Mesenchymal stem cell (in vitro differentiated cells and primary cell): Measurements from ENCODE around the gene SPRTN.

Experiments
- DNase-seq: peaks from one replicate; pipeline ENCODE4 v3.0.0-alpha.2; 2013
- H2AFZ ChIP-seq: one replicate; pipeline ENCODE4 v1.6.1; 2013; ENCODE audit warnings: low read depth, mild to moderate bottlenecking, control low read depth, inconsistent platforms, low read length, moderate library complexity
- H2AK5ac ChIP-seq: 2 replicates; pipeline ENCODE4 v1.6.1; 2013; ENCODE audit warnings: low read length, moderate library complexity, mild to moderate bottlenecking, inconsistent platforms; ENCODE audit not compliant: severe bottlenecking
- H2BK120ac ChIP-seq: one replicate; pipeline ENCODE4 v1.6.1; 2013; ENCODE audit warnings: low read depth, mild to moderate bottlenecking, inconsistent platforms, low read length, moderate library complexity
- H2BK12ac ChIP-seq, 2 experiments: one replicate each; pipeline ENCODE4 v1.6.1; 2013; ENCODE audit warnings: inconsistent platforms in 2 of 2, low read length in 2 of 2, mild to moderate bottlenecking in 2 of 2, moderate library complexity in 2 of 2, control low read depth in 1 of 2
- H2BK15ac ChIP-seq: one replicate; pipeline ENCODE4 v1.6.1; 2013; ENCODE audit warnings: mild to moderate bottlenecking, low read depth, inconsistent platforms; ENCODE audit not compliant: poor library complexity, severe bottlenecking
- H2BK5ac ChIP-seq: 2 replicates; pipeline ENCODE4 v1.6.1; 2013; ENCODE audit warnings: low read depth, mild to moderate bottlenecking, low read length, control low read depth, inconsistent platforms; ENCODE audit not compliant: poor library complexity, severe bottlenecking
- H3K14ac ChIP-seq, 2 experiments: one replicate each; pipeline ENCODE4 v1.6.1; 2013; ENCODE audit warnings: inconsistent platforms in 2 of 2, low read length in 2 of 2, control low read depth in 1 of 2, mild to moderate bottlenecking in 1 of 2, moderate library complexity in 1 of 2
- H3K18ac ChIP-seq, 2 experiments: one replicate each; pipeline ENCODE4 v1.6.1; 2013; ENCODE audit warnings: inconsistent platforms in 2 of 2, low read length in 2 of 2, control low read depth in 1 of 2, low read depth in 1 of 2, mild to moderate bottlenecking in 1 of 2
- H3K23ac ChIP-seq, 2 experiments: one replicate each; pipeline ENCODE4 v1.6.1; 2013; ENCODE audit warnings: inconsistent platforms in 2 of 2, low read length in 2 of 2, mild to moderate bottlenecking in 2 of 2, moderate library complexity in 2 of 2, control low read depth in 1 of 2
- H3K27ac ChIP-seq: 2 replicates; pipeline ENCODE4 v1.5.1; 2013; ENCODE audit warnings: mild to moderate bottlenecking, moderate library complexity, low read length, control low read depth, inconsistent platforms; ENCODE audit not compliant: poor library complexity, severe bottlenecking
- H3K27me3 ChIP-seq, 2 experiments: 2 replicates each; pipeline versions ENCODE4 v1.6.1 to v1.7.0; 2013; ENCODE audit warnings: low read length in 2 of 2, mild to moderate bottlenecking in 2 of 2, moderate library complexity in 2 of 2, control low read depth in 1 of 2, inconsistent platforms in 1 of 2; ENCODE audit not compliant: control insufficient read depth in 1 of 2, insufficient read depth in 1 of 2
- H3K36me3 ChIP-seq, 2 experiments: 2 replicates each; pipeline versions ENCODE4 v1.6.1 to v1.7.0; 2013; ENCODE audit warnings: low read length in 2 of 2, control low read depth in 1 of 2, inconsistent platforms in 1 of 2, low read depth in 1 of 2, mild to moderate bottlenecking in 1 of 2; ENCODE audit not compliant: insufficient read depth in 2 of 2, control insufficient read depth in 1 of 2
- H3K4ac ChIP-seq, 2 experiments: one replicate each; pipeline ENCODE4 v1.6.1; 2013; ENCODE audit warnings: inconsistent platforms in 2 of 2, low read length in 2 of 2, mild to moderate bottlenecking in 2 of 2, moderate library complexity in 2 of 2, control low read depth in 1 of 2, low read depth in 1 of 2
- H3K4me1 ChIP-seq: 2 replicates; pipeline ENCODE4 v1.6.1; 2013; ENCODE audit warnings: low read depth, low read length, control low read depth; ENCODE audit not compliant: control insufficient read depth, insufficient read depth
- H3K4me2 ChIP-seq: 2 replicates; pipeline ENCODE4 v1.6.1; 2013; ENCODE audit warnings: low read length, mild to moderate bottlenecking, inconsistent platforms; ENCODE audit not compliant: poor library complexity, severe bottlenecking
- H3K4me3 ChIP-seq, 2 experiments: 2 replicates each; pipeline versions ENCODE4 v1.5.1 to v1.7.0; 2013; ENCODE audit warnings: low read length in 2 of 2, mild to moderate bottlenecking in 2 of 2, control low read depth in 1 of 2, low read depth in 1 of 2; ENCODE audit not compliant: insufficient read depth in 1 of 2
- H3K79me1 ChIP-seq: replicated peaks from 2 replicates; pipeline ENCODE4 v1.6.1; 2013; ENCODE audit warnings: mild to moderate bottlenecking, control low read depth, low read length, inconsistent platforms; ENCODE audit not compliant: poor library complexity, severe bottlenecking
- H3K9ac ChIP-seq: 2 replicates; pipeline ENCODE4 v1.7.0; 2013; ENCODE audit warnings: mild to moderate bottlenecking, low read length, moderate library complexity
- H3K9me3 ChIP-seq: 2 replicates; pipeline ENCODE4 v1.7.0; 2013; ENCODE audit warnings: mild to moderate bottlenecking, low read length; ENCODE audit not compliant: control insufficient read depth
- H4K8ac ChIP-seq: one replicate; pipeline ENCODE4 v1.6.1; 2013; ENCODE audit warnings: inconsistent platforms, mild to moderate bottlenecking, low read length, moderate library complexity
- H4K91ac ChIP-seq: one replicate; pipeline ENCODE4 v1.6.1; 2013; ENCODE audit warnings: mild to moderate bottlenecking, low read length, inconsistent platforms
- WGBS: methylation state at CpG from one replicate; pipeline ENCODE4 v1.1.7; 2013; ENCODE audit warnings: mixed read lengths; 5-methylcytosine and 5-hydroxymethylcytosine counted together

Gene SPRTN

GRCh38 chr1:231386466-231386865 lies 48.4 kb downstream of the SPRTN start:
- H2AFZ ChIP-seq, result no peak overlapping the region
- H3K4me3 ChIP-seq, result no peak overlapping the region
- H2BK5ac ChIP-seq, result no peak overlapping the region

GRCh38 chr1:231387770-231388669 lies 49.9 kb downstream of the SPRTN start:
- H3K9ac ChIP-seq, result no peak overlapping the region
- H2BK120ac ChIP-seq, result no peak overlapping the region
- H2BK15ac ChIP-seq, result no peak overlapping the region
- no peak overlapping the region for H3K4me3 ChIP-seq
- H2AFZ ChIP-seq, result no peak overlapping the region
- H3K4me2 ChIP-seq, result peak overlapping the region; percentile 29
- no peaks in the 10 kb centered on the region for H3K36me3 ChIP-seq
- H3K18ac ChIP-seq, result no peak overlapping the region
- peak overlapping the region; percentile 86 for H3K27ac ChIP-seq
- H3K27me3 ChIP-seq, result no peaks in the 10 kb centered on the region
- H4K8ac ChIP-seq, result peak overlapping the region; percentile 85
- H3K9me3 ChIP-seq, result no peaks in the 10 kb centered on the region
- peaks cover 15% of the 10 kb centered on the region for H3K79me1 ChIP-seq
- H3K14ac ChIP-seq, result peak overlapping the region in 1 of 2 experiments; percentile 57
- no peak overlapping the region for H2BK5ac ChIP-seq
- no peak overlapping the region for H4K91ac ChIP-seq
- peak; percentile 59 for DNase-seq
- H3K23ac ChIP-seq, result no peak overlapping the region
- peak overlapping the region in 1 of 2 experiments; percentile 67 for H3K4ac ChIP-seq
- peak overlapping the region; percentile 73 for H2AK5ac ChIP-seq
- WGBS, result 60% methylated on average over 4 of the region's 5 CpGs
- peak overlapping the region in 1 of 2 experiments; percentile 70 for H2BK12ac ChIP-seq
- H3K4me1 ChIP-seq, result peaks cover 6% of the 10 kb centered on the region

More at GRCh38 chr1:231386466-231386865, 48.4 kb downstream of the SPRTN start:
- Histone ChIP-seq H4K91ac (no peak overlapping the region), H3K14ac (no peak overlapping the region), H3K4me2 (no peak overlapping the region), H2BK120ac (no peak overlapping the region), H3K27me3 (no peaks in the 10 kb centered on the region), H3K23ac (no peak overlapping the region), H3K4ac (no peak overlapping the region), H3K27ac (no peak overlapping the region), H3K18ac (no peak overlapping the region), H2BK12ac (no peak overlapping the region), H3K9ac (no peak overlapping the region), H3K36me3 (no peaks in the 10 kb centered on the region), H3K9me3 (no peaks in the 10 kb centered on the region), H2AK5ac (no peak overlapping the region), H3K4me1 (peaks cover 4% of the 10 kb centered on the region), H2BK15ac (no peak overlapping the region), H3K79me1 (peaks cover 17% of the 10 kb centered on the region), H4K8ac (no peak overlapping the region)
- no peak for DNase-seq

DNA sequence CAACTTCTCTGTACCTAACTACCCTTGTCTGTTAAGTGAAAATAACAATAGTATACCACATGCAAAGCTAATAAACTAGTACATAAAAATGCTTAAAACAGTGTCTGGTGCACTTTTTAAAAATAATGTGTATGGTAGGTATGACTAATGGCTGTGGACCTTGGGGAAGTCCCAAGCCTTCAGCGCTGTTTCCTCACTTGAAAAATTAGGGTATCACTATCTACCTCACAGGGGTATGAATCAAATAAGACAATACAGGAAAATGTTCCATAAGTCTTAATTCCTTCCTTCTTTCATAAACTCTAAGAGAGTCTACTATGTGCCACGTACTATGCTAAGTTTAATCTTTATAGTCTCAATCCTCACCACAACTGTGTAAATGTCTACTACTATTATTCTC lies 52.0 kb downstream of the SPRTN start:
- Histone ChIP-seq H3K27me3 (no peaks in the 10 kb centered on the region), H4K8ac (no peak overlapping the region), H2AFZ (no peak overlapping the region), H3K4me3 (no peak overlapping the region), H3K79me1 (peaks cover 9% of the 10 kb centered on the region), H3K4ac (no peak overlapping the region), H3K4me1 (peaks cover 6% of the 10 kb centered on the region), H3K18ac (no peak overlapping the region), H3K9ac (no peak overlapping the region), H3K4me2 (no peak overlapping the region), H2BK5ac (no peak overlapping the region), H2BK12ac (no peak overlapping the region), H2BK120ac (no peak overlapping the region), H3K14ac (no peak overlapping the region), H2BK15ac (no peak overlapping the region), H3K9me3 (no peaks in the 10 kb centered on the region), H3K36me3 (no peaks in the 10 kb centered on the region), H3K23ac (no peak overlapping the region), H2AK5ac (no peak overlapping the region), H3K27ac (peak overlapping the region; percentile 34), H4K91ac (no peak overlapping the region)
- DNase-seq, result peak; percentile 69
- 50% methylated on average over 1 of the region's 2 CpGs for WGBS

DNA sequence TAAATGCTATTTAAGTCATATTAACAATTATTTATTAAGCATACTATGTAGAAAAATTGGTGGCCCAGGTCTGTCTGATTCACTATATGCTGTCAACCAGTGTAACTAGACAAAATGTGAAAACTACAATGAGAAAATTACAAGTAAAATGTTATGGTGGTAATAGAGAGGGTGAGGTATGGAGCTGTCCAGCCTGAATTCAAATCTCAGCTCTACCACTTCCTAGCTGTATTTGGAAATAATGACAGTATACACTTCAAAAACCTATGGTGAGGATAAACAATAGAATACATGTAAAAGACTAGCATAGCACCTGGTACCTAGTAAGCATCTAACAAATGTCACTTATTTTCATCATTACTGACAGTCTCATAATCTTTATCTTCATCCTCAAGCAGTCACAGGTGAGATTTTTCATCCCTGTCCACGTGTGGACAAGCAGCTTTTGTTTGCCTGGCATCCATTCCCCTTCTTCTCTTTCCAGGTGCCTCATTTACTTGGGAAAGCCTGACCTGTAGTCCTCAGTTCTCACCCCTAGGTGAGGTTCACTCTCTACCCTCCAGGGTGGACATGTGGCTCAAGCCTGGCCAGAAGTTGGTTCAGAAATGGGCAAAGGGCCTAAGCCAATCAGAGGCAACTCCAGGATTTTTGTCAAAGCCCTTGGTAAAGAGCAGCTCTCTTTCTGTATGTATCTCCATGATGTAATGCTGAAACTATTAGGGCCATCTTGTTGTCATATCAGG lies 54.5 kb downstream of the SPRTN start:
- H2AK5ac ChIP-seq, result peak overlapping the region; percentile 11
- H3K4me3 ChIP-seq, result no peak overlapping the region
- H3K4me2 ChIP-seq, result no peak overlapping the region
- H3K27ac ChIP-seq, result peak overlapping the region; percentile 11
- no peak overlapping the region for H2BK120ac ChIP-seq
- no peaks in the 10 kb centered on the region for H3K36me3 ChIP-seq
- no peak overlapping the region for H3K4ac ChIP-seq
- H3K9ac ChIP-seq, result no peak overlapping the region
- H4K91ac ChIP-seq, result no peak overlapping the region
- H2BK15ac ChIP-seq, result no peak overlapping the region
- DNase-seq, result no peak
- no peak overlapping the region for H3K14ac ChIP-seq
- peaks cover 7% of the 10 kb centered on the region for H3K79me1 ChIP-seq
- no peak overlapping the region for H2BK5ac ChIP-seq
- peak overlapping the region in 1 of 2 experiments; percentile 59 for H3K23ac ChIP-seq
- no peaks in the 10 kb centered on the region for H3K9me3 ChIP-seq
- H3K27me3 ChIP-seq, result no peaks in the 10 kb centered on the region
- no peak overlapping the region for H2BK12ac ChIP-seq
- H3K18ac ChIP-seq, result no peak overlapping the region
- H2AFZ ChIP-seq, result no peak overlapping the region
- no peak overlapping the region for H4K8ac ChIP-seq
- peaks cover 9% of the 10 kb centered on the region for H3K4me1 ChIP-seq
- 92% methylated on average over 1 of the region's 1 CpG for WGBS
